Medulla oblongata (tissue), 1 donor: ENCODE results near the gene PKHD1.
"Not testable (repeated sequence)": the region's sequence is repeated elsewhere in the genome, so short reads cannot be mapped to it uniquely, and the experiment has no call there.

Source experiments
- DNase-seq: peaks from one replicate; pipeline ENCODE4 v3.0.0-alpha.2; 2015; ENCODE audit errors: extremely low spot score

Gene PKHD1

DNA sequence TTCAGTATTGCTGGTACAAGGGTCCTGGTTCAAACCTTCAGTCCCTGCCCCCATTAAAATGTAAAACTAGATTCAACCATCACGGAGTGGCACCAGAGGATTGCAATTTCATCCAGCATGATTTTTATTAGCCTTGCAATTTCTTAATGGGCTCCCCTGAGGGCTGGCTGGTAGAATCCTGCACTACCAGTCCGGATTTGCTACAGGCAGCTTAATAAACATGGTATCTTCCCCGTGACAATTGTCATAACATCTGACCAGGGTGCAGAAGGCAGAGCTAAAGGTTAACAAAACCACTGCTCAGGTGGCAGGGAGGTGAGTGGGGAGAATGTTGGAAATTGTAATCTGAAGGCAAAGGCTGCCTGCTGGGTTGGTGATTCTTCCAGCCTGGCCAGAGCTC, 94.5 kb downstream of the PKHD1 start:
- DNase-seq: no peak

DNA sequence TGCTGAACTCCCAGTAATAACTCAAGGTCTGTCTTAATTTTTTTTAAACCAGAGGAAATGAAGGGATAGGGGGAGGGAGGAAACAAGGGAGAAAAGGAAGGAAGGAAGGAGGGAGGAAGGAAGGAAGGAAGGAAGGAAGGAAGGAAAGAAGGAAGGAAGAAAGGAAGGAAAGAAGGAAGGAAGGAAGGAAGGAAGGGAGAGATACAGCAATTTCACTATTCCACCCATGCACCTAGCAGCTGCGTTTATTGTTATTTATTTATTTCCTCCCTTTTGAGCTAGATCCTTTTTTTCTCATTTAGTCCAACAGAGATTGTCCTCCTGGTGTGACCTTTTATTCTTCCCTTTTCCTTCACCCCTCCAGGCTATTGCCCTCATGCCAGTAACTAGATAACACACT, 97.6 kb downstream of the PKHD1 start:
- DNase-seq: no peak

DNA sequence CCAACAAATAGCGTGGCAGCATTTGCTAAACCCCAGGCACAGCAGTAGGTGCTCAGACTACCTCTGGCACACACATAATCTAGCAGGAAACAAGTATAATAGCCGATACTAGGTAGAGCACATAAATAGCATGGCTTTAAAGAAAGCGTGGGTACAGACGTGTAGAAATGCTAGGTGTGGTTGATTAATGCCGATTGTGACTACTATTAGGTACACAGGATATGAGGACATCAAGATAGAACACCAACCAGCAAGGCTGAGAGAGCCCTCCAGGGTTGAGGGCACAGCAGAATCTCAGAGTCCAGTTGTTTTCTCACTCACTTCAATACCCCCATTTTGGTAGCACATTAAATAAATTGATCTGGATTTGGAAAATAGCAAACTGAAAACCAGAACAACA, 100.5 kb downstream of the PKHD1 start:
- no peak for DNase-seq

DNA sequence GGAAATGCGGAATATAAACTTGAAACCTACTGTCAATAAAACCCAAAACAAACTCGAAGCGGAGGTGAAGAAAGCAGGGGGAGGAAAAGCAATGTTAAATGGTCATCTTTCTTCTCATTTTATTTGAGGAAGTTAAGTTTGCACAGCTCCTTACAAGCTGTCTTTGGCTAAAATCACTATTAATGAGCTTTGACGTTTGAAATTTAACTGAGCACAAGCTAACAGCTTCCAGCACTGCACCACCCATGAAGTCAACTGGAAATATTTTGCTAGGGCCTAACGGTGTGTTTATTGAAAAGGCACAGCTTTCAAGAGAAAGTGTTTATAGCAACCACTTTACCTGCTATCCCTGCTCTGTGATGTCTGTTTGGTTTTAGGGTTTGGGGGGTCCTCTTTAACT, 103.8 kb downstream of the PKHD1 start:
- no peak for DNase-seq

DNA sequence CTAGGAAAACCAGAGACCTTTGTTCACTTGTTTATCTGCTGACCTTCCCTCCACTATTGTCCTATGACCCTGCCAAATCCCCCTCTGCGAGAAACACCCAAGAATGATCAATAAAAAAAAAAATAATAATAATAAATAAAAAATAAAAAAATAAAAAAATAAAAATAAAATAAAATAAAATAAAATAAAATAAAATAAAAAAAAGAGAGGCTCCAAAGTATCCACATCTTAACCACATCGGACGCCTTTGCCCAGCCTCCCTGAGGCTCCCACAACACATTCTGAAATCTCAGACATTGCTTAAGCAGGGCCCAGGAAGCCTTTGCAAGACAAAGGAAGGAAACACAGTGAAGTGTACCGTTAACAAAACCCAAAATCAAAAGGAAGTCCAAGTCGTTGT, 104.7 kb downstream of the PKHD1 start:
- not testable (repeated sequence) for DNase-seq

DNA sequence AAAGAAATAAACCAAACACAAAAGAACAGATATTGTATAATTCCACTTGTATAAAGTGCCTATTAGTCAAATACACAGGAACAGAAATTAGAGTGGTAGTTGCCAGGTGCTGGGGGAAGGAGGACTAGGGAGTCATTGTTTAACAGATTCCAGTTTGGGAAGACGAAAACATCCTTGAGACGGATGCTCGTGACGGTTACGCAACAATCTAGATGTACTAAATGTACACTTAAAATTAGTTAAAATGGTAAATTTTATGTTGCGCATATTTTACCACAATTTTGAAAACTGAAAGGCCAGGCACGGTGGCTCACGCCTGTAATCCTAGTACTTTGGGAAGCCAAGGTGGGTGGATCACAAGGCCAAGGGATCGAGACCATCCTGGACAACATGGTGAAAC, 111.0 kb downstream of the PKHD1 start:
- DNase-seq: no peak

DNA sequence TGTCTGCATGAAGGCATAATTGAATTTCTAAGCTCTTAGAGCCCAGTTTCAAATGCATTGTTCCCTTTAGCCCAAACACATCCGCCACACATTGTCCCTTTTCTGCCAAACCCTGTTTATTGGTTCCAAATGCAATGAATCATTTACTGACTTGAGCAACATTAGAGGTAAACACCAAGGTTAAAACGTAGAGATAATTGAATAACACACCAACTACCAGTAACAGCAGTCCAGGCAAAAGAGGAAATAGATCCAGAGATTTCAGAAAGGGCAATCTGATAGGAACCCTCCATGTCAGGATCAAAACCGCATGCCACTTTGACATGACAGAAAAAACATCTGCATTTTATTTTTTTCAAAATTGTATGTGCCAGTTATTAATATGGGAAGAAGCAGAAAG, 114.8 kb downstream of the PKHD1 start:
- DNase-seq: no peak

DNA sequence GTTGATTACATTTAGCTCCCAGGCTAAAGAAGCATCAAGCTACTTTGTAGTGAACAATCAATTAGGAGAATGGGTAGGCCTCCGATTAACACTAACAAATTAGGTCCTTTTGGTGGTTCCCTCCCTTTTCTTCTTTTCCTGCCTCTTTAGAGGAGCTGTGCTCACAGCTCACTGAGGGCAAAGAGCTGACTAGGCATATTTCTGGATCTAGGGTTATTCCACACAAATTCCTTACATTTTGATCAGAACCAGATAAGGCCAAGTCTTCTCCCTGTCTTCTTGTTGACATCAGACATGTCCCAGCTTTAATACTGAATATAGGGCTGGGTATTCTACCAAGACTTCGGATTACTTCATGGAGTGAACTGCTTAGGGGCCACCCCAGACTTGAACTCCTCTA, 119.1 kb downstream of the PKHD1 start:
- no peak for DNase-seq

DNA sequence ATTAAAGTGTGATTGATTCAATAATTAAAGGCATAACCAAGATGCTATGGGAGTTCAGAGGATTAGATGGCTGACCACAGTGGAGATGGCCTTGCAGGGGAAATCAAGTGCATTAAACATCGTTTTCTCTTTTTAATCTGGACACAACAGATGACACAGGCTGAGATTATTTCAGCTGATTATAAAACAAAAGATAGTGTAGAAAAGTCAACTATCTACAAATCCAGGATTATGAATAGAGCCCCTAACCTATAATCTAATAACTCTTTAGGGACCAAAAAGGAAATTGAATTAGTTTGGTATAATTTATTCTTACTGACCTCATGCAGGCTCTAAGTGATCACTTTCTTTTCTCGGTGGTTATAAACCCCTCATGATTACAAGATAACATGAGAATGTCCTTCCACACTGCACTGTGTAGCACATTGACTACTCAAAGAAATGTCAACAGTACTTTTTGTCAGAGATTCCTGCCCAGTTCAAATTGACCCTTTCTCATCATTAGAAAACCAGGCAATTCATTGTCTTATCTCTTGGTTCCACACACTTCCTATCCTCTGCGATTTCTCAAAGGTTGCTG, 122.1 kb downstream of the PKHD1 start:
- no peak for DNase-seq

DNA sequence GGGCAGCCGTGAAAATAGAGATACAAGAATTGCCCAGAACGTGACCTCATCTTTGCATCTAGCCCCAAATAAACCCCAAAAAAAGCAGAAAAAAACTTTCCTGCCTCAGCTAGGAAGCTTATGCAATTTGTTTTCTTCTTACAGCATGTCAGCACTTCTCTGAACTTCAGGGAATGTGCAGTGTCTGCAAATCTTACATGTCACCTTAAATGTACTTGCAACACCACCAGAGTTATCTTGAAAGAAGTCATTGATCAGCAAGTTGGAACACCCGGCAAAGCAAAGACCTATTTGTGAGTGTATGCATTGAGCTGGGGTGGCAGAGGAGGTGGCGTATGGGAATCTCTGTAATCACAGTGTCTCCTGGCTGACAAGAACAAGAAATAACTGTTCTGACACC, 123.4 kb downstream of the PKHD1 start:
- no peak for DNase-seq

DNA sequence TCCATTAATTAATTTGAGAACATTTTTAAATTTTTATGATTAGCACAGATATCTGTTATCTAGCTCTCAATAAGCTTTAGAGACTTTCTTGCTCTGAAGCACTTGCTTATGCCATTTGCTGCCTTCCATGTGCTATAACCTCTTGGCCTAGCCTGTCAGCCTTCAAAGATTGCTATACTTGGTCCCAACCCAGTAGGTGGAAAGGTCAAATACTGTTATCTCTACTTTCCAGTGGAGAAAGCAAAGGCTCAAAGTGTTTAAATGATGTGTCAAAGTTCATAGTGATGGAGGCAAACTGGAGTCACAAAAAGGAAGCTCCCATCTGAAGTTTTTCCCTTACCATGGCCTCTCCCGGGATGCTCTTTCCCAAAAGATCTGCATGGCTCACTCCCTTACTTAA, 125.1 kb downstream of the PKHD1 start:
- DNase-seq: no peak

DNA sequence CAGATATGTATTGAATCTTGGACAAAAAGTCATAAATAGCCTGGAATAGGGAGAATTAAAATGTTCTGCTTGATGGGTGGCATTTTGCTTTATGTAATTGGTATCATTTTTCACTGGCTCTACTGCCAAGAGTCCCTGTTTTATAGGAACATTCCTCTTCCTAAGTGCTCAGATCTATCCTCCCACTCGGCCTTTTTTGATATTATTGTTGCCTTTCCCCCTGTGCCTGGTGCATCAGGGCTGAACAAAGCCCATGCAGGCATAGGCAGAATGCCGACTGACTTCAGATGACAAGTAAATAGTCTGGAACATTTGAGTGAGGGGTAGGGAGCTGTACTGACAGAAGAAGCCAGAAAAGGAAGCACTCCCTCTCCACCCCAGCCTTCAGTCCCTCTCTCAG, 127.0 kb downstream of the PKHD1 start:
- no peak for DNase-seq

DNA sequence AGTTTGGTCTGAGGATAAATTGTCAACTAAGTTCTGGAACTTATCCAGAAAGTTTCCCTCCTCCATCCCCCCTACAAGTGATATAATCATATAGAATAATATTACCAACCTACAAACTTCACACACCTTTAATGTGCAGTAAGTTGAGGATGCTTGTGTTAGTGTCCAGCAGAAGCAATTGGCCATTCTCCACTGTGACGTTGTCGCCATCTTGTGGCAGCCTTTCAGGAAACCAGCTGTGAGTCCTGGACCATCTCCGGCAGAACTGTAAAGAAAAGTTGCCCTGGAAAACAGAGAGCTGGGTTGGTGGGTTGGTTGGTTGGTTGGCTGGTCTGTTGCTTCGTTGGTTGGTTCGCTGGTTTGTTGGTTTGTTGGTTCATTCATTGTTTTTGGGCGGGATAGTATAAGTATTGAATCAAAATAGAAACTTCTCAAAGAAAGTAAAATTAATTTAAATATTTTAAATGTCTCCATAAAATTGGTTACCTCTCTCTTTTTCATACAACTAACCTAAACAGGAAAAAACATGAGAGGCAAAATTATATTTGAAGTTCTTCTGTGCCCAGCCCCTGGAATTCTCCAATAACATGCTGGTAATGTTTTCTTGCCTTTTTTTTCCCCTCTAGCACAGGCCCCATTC, 127.5 kb downstream of the PKHD1 start:
- DNase-seq: peak; percentile 80

DNA sequence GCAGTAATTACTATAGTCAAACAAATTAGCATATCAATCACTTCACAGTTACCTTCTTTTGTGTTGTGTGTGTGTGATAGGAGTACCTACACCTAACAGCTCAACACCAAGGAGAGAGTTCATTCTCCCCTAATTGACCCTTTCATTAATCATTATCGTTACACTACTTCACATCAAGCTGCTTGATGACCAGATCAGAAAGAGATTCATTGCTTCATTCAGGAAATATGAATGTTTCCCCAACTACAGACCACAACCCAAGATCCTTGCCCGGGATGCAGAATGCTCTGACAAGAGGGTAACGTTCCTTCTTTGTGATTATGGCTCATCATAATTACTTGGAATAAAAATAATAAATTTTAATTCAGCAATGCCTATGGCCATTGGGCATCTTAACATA, 132.7 kb downstream of the PKHD1 start:
- no peak for DNase-seq

DNA sequence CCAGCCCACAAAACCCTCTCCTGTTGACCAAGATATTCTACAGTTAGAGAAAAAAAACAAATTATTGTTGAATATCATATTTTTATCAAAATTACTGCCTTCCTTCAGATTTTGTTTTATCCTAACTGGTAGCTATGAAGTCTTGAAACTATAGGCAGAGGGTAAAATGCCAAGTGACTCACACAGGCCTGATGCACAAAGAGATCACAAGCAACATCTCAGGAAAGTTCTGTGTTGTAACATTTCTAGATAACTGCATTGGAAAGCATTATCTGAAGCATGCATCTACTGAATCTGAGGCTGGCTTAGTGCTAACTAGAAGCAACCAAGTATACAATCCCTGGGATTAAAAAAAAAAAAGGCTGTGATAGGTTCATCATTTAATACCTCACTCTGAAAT, 134.2 kb downstream of the PKHD1 start:
- DNase-seq: no peak

DNA sequence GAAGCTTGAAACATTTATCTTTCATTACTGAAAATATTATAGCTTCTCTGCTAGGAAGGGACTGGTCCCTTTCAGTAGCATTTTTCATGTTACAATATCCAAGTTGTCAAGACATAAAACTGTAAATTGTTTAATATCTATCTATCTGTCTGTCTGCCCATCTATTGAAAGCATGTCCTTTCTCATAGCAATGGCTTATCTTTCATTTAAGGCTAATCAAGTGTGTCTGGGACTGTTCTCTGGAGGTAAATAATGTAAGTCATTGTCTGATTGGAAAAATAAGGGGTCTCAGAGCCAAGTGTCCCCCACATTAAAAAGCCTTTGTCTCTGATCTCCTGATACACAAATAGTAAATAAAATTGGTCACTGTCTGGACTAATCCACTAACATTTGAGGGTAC, 135.5 kb downstream of the PKHD1 start:
- no peak for DNase-seq

DNA sequence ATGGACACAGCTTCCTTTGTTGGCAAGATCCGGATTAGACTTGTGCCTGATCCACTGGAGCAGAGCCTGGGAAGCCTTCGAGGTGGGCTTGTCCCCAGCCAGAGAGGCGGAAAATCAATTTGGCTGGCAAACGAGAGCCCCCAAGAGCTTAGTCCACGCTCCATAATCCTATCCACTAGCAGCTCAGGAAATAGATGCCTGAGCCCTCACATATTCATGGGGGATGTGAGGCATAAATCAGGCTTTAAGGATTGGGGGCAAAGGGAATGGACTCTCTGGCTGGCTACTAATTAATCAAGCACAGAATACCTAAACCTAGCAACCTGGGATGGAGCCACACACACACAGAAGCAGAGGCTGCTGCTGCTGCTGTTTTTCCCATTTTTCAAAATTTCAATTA, 137.9 kb downstream of the PKHD1 start:
- DNase-seq: no peak

DNA sequence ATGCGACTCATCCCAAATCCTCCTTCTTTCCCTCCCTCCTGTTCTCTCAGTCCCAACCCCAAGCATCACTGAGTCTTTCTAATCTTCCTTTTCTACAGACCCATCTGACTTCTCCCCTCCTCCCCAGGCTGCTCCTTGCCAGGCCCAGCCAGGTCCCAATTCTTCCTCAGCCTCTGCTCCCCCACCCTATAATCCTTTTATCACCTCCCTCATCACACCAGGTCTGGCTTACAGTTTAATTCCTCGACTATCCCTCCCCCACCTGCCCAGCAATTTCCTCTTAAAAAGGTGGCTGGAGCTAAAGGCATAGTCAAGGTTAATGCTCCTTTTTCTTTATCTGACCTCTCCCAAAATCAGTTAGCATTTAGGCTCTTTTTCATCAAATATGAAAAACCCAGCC, 147.7 kb downstream of the PKHD1 start:
- DNase-seq: not testable (repeated sequence)

DNA sequence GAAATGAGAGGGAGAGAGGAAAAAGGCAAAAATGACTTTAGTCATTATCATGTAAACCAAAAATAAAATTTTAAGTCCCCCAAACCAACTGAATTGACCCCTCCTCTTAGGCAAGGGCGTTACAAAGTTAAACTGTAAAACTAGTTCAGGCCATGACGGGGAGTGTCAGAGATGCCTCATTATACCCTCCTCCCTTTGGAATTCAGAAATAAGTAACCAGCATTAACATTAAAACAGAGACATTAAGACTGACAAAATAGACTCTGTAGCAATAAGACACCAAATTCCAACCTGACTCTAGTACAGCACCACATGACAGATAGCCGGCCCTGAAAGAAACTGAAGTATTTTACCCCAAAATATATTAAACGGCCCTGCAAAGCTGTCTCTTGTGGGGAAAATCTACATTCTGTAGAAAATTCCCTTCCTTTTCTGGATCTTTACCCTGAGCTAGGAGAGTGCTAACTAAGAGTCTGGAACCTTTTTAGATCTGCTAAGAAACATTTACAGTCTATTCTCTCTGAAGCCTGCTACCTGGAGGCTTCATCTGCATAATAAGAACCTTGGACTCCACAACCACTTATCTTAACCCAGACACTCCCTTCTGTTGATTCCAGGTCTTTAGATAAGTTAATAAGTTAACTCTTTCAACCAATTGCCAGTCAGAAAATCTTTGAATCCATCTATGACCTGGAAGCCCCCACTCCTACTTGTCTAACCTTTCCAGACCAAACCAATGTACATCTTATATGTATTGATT, 150.7 kb downstream of the PKHD1 start:
- DNase-seq: no peak

DNA sequence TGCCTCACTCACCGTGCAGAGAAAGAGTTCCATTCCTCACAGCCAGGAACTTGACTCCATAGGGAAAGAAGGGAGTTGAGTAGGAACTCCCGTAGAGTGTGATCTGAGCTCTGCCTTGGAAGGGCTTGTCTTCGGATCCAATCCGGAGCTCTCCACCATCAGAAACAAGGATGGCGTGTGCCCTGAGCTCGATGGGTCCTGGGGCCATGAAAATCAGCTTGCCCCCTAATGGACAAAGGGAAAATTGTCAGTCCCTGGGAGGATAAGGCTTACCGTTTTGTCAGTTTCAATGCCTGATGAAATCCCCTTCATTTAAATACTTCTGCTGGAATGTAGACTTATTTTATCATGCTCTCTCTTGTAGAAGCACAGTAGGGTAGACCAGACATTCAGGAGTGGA, 153.3 kb downstream of the PKHD1 start:
- no peak for DNase-seq

DNA sequence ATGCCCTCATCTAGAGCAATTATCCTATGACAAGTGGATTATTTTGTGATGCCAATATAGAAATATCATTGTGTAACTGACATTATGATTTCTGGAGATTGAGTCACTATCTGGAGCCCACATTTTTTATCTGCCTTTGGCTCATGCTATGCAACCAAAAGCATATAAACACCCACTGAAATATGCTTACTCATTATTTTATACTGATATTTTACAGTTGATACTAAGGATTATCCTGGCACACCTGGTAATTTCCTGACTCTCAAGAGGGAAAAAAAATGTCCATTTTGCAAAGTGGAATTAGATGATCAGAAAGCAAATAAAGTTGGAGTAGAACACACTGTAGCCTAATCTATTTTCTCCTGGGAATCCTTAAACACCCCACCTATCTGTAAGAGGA, 154.5 kb downstream of the PKHD1 start:
- DNase-seq: no peak

DNA sequence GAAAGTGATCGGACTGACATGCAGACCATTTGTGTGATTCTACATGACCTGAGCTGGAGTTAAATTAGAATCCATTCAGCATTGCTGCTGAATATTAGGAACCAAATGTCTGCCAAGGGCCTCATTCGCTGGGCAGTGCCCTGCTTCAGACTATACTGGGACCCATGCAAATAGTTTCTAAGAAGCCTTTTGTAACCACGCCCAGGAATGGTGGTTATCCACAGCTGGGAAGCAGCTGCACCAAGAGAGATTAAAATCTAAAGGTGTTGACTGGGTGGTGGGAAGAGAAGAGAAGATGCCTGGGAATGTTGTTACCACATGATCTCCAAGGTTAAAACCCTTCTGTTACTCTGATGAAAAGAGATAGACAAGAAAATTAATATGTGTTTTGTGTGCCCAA, 156.8 kb downstream of the PKHD1 start:
- no peak for DNase-seq

DNA sequence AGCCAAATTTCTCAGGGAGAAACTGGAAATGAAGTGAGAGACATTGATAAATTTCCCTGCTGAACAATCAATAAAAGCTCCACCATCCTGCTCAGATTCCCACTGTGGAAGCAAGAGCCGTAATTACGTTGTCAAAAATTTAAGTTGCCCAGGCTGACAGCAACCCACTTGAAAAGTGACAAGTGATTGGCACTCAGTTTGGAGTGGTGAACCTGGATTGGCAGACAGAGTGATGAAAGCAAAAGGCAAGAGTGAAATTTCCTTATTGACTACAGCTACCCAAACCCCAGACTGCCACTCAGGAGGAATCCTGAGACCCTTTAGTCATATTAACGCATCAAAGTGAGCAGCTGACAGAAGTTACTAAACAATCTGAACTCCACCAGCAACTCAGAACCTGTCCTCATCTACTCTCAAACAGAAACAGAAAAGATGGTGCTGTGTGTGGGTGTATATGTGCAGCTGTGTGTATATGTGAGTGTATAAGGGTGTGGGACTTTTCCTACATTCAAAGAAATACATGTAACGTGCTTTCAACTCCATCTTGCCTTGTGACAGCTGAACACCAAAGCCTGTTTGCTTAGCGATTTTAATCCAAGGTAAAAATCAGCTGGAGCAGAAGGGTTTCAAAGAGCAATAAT, 157.4 kb downstream of the PKHD1 start:
- DNase-seq: no peak
